Natural killer cell (primary cell): ENCODE data around the gene RAC2. TPM values are rescaled to one million over a fixed set of nuclear protein-coding genes. Genes with fewer than 3 reads are reported as not detected.

Experiments used
- ATAC-seq, 3 donors: fragments of 150-1000 bp in 2 of 3; fragments of 200-7000 bp in 1 of 3; cut with Tn5 transposase; 1 replicate in 1 of 3; 2 replicates in 2 of 3; pipeline ENCODE4 v1.10.0; 2021; ENCODE audit warnings: mild to moderate bottlenecking in 2 of 3, moderate library complexity in 2 of 3
- DNase-seq, 2 donors: peaks; one replicate each; pipeline versions ENCODE4 v3.0.0 to v3.0.0-alpha.2; 2013 to 2021; ENCODE audit warnings: mixed read lengths in 1 of 2
- H3K27ac ChIP-seq: one replicate; pipeline ENCODE4 v1.5.1; 2013; ENCODE audit warnings: mild to moderate bottlenecking, low read length
- H3K27me3 ChIP-seq: one replicate; pipeline ENCODE4 v1.6.1; 2013; ENCODE audit warnings: low read length; ENCODE audit not compliant: control insufficient read depth, insufficient read depth
- H3K36me3 ChIP-seq: one replicate; pipeline ENCODE4 v1.6.1; 2013; ENCODE audit warnings: low read length; ENCODE audit not compliant: control insufficient read depth, insufficient read depth
- H3K4me1 ChIP-seq: one replicate; pipeline ENCODE4 v1.6.1; 2013; ENCODE audit warnings: low read length; ENCODE audit not compliant: control insufficient read depth, insufficient read depth
- H3K4me3 ChIP-seq: one replicate; pipeline ENCODE4 v1.5.1; 2013; ENCODE audit warnings: low read length
- H3K9me3 ChIP-seq: one replicate; pipeline ENCODE4 v1.6.1; 2013; ENCODE audit warnings: low read length; ENCODE audit not compliant: control insufficient read depth, insufficient read depth
- H3K27ac Mint-ChIP-seq, 2 donors: one replicate each; pipeline ENCODE4 v1.8.0; 2022; ENCODE audit warnings: mild to moderate bottlenecking in 2 of 2, mixed read lengths in 2 of 2, moderate library complexity in 1 of 2
- H3K27me3 Mint-ChIP-seq, 2 donors: one replicate each; pipeline ENCODE4 v1.8.0; 2022; ENCODE audit warnings: low read depth in 2 of 2, mixed read lengths in 2 of 2
- H3K36me3 Mint-ChIP-seq: one replicate; pipeline ENCODE4 v1.8.0; 2022; ENCODE audit warnings: mixed read lengths
- H3K4me1 Mint-ChIP-seq, 2 donors: one replicate each; pipeline ENCODE4 v1.8.0; 2022; ENCODE audit warnings: mixed read lengths in 2 of 2
- H3K4me3 Mint-ChIP-seq: one replicate; pipeline ENCODE4 v1.8.0; 2022; ENCODE audit warnings: mild to moderate bottlenecking, moderate library complexity, mixed read lengths
- H3K9me3 Mint-ChIP-seq, 2 donors: one replicate each; pipeline ENCODE4 v1.8.0; 2022; ENCODE audit warnings: mixed read lengths in 2 of 2
- CTCF ChIP-seq: fragments of 200-600 bp; IDR thresholded peaks from one replicate; pipeline ENCODE4 v1.8.0; 2022; ENCODE audit warnings: antibody characterized with exemption
- WGBS: methylation state at CpG from one replicate; pipeline ENCODE4 v1.1.7; 2013; ENCODE audit warnings: missing lambda C conversion rate; ENCODE audit not compliant: insufficient coverage; 5-methylcytosine and 5-hydroxymethylcytosine counted together
- intact Hi-C: fragments of 100-400 bp; cut with micrococcal nuclease; formaldehyde crosslinking; loops from one replicate; pipeline ENCODE4 v1.14.2; 2022
- total RNA-seq, 4 donors: library from RNA; stranded (reverse); fragments of 120-200 nt in 1 of 4; gene quantifications; one replicate each; pipeline versions ENCODE4 v1.2.3 to v1.2.4, GENCODE V29; 2013 to 2022

The RAC2 gene
- total RNA-seq, 3 donors from 2014 or later (not counting 1 experiment from before 2014, with no cell fraction given) = 647 to 744 (median 741) TPM

- Histone ChIP-seq H3K4me1 (no peaks in the 10 kb centered on the region), H3K27ac (no peak overlapping the region), H3K27me3 (no peaks in the 10 kb centered on the region), H3K36me3 (no peaks in the 10 kb centered on the region), H3K9me3 (no peaks in the 10 kb centered on the region), H3K4me3 (no peak overlapping the region)
- DNase-seq (no peak), ATAC-seq (no peak)
- intact Hi-C loops = no loop called here
- H3K9me3 Mint-ChIP-seq = no peaks in the 10 kb centered on the region
- H3K4me1 Mint-ChIP-seq = peaks cover 0 to 12% of the 10 kb centered on the region in 2 donors
- H3K4me3 Mint-ChIP-seq = no peak overlapping the region
- no peaks in the 10 kb centered on the region for H3K36me3 Mint-ChIP-seq
- H3K27ac Mint-ChIP-seq = no peak overlapping the region
- no peak for TF ChIP-seq CTCF
- WGBS = 88% methylated on average over 71 of the region's 71 CpGs
- H3K27me3 Mint-ChIP-seq = no peaks in the 10 kb centered on the region
Observed at GRCh38 chr22:37206841-37207821, 36.9 kb downstream of the RAC2 start.

GRCh38 chr22:37206118-37206840, 37.8 kb downstream of the RAC2 start:
- no peaks in the 10 kb centered on the region for H3K27me3 ChIP-seq
- no peaks in the 10 kb centered on the region for H3K4me1 ChIP-seq
- H3K9me3 Mint-ChIP-seq = no peaks in the 10 kb centered on the region
- no peak overlapping the region for H3K4me3 Mint-ChIP-seq
- no peaks in the 10 kb centered on the region for H3K36me3 Mint-ChIP-seq
- H3K36me3 ChIP-seq = no peaks in the 10 kb centered on the region
- no peaks in the 10 kb centered on the region for H3K27me3 Mint-ChIP-seq
- peaks cover 0 to 12% of the 10 kb centered on the region in 2 donors for H3K4me1 Mint-ChIP-seq
- WGBS = 94% methylated on average over 16 of the region's 16 CpGs
- H3K9me3 ChIP-seq = no peaks in the 10 kb centered on the region
- intact Hi-C loops = no loop called here
- ATAC-seq (no peak), DNase-seq (no peak)
- H3K27ac ChIP-seq = no peak overlapping the region
- no peak for TF ChIP-seq CTCF
- H3K27ac Mint-ChIP-seq = no peak overlapping the region
- H3K4me3 ChIP-seq = no peak overlapping the region

- intact Hi-C loops = no loop called here
- Mint-ChIP-seq H3K4me1 (peaks cover 0 to 7% of the 10 kb centered on the region in 2 donors), H3K36me3 (no peaks in the 10 kb centered on the region), H3K27ac (no peak overlapping the region), H3K27me3 (no peaks in the 10 kb centered on the region), H3K4me3 (no peak overlapping the region), H3K9me3 (no peaks in the 10 kb centered on the region)
- H3K4me3 ChIP-seq = no peak overlapping the region
- no peak overlapping the region for H3K27ac ChIP-seq
- H3K9me3 ChIP-seq = no peaks in the 10 kb centered on the region
- peaks cover under 1% of the 10 kb centered on the region for H3K4me1 ChIP-seq
- 80% methylated on average over 5 of the region's 5 CpGs for WGBS
- ATAC-seq (no peak), DNase-seq (no peak)
- H3K36me3 ChIP-seq = no peaks in the 10 kb centered on the region
- no peak for TF ChIP-seq CTCF
- H3K27me3 ChIP-seq = no peaks in the 10 kb centered on the region
Observed at GRCh38 chr22:37205046-37205445, 39.0 kb downstream of the RAC2 start.
